Fibroblast of mammary gland (primary cell): ENCODE measurements around the gene ADCYAP1R1.

Experiments
- DNase-seq: peaks from one replicate; pipeline ENCODE4 v3.0.0-alpha.2; 2010; ENCODE audit warnings: low read depth
- H3K4me3 ChIP-seq: 2 replicates; pipeline ENCODE4 v1.5.1; 2011; ENCODE audit warnings: low read depth, mild to moderate bottlenecking, low read length, moderate library complexity; ENCODE audit not compliant: control insufficient read depth
- TF ChIP-seq, protein P1 (sequence below): conservative IDR thresholded peaks from 2 replicates; pipeline ENCODE4 v1.5.1; 2011; ENCODE audit warnings: low read depth, low read length, inconsistent platforms; ENCODE audit not compliant: control insufficient read depth, insufficient read depth

The ADCYAP1R1 gene

DNA sequence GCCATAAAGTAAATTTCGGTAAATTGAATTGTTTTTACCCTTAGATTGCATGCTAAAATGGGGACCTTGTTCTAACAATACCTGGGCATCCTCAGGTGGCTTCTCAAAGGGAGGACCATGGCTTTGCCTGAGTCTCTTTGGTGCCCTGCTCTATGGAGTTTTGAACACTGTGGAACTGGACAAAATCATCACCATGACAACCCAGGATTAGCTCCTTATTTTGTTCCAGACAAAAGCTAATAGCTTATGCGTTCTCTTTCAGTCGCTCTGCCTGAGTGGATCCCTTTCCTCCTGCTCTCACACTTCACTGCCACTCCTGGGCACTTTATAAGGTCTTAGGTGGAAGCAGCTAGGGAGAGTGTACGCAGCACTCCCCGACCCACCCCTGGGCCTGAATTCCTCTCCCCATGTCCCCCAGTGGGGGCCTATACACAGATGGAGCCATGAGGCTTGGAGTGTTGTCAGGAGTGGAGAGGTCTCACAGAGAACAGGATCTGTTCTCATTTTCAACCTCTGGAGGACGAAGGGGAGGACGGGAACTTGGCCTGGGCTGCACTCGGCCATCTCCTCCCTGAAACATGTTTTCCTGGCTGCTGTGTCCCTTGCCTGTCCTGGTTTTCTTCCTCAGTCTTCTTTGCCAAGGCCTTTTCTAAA is 19.0 kb downstream of the ADCYAP1R1 start:
- TF ChIP-seq, protein P1, sequence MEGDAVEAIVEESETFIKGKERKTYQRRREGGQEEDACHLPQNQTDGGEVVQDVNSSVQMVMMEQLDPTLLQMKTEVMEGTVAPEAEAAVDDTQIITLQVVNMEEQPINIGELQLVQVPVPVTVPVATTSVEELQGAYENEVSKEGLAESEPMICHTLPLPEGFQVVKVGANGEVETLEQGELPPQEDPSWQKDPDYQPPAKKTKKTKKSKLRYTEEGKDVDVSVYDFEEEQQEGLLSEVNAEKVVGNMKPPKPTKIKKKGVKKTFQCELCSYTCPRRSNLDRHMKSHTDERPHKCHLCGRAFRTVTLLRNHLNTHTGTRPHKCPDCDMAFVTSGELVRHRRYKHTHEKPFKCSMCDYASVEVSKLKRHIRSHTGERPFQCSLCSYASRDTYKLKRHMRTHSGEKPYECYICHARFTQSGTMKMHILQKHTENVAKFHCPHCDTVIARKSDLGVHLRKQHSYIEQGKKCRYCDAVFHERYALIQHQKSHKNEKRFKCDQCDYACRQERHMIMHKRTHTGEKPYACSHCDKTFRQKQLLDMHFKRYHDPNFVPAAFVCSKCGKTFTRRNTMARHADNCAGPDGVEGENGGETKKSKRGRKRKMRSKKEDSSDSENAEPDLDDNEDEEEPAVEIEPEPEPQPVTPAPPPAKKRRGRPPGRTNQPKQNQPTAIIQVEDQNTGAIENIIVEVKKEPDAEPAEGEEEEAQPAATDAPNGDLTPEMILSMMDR = no peak
- no peak for DNase-seq
- no peak overlapping the region for H3K4me3 ChIP-seq

DNA sequence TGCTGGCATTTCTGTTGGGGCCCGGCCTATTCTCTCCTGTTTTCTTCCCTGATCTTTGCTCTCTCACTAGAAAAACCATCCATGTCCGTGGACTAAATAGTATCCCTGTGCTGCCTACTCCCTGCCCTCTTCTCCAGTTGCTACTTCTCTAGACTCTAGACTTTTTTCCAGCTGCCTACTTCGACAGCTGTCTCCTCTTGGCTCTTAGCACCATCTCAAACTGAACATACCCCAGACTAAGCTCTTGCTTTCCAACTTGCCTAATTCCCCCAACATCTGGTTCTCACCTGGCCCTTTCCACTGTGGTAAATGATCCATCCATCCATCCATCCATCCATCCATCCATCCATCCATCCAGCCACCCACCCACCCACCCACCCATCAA is 19.5 kb downstream of the ADCYAP1R1 start:
- H3K4me3 ChIP-seq = no peak overlapping the region
- no peak for DNase-seq
- TF ChIP-seq, protein P1 = no peak

DNA sequence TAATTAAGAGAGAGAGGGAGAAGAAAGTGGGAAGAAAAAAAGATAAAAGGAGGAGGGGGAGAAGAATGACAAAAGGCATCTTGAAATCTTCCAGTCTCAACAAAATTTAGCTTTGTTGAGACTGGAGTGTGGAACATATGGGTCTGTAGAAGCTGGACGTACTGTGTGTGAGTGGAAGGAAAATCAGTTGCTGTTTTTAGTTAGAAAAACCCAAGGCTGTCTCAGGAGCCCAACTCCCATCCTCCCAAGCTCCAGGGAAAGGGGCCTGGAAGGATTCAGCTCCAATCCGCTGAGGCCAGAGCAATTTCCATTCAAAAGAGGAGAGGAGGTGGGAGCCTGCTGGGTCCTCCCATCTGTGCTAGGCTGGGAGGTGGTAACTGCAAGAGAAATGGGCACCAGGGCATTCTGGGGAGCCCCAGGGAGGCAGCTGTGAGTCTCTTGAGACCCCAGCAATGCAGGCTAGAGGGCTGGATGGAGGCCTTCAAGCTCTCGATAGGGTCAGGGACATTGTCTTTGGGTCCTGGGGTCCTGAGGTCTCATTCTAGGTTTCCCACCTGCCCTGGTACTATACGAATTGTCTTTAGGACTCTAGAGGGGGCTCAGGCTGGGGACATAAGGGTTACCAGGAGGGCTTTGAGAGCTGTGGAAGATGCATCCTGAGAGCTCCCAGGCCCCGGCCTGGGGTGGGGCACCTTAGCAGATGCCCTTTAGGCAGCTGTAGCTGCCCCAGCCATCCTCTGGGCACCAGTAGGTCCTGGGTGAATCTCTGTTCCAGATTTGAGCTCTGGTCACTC is 21.4 kb downstream of the ADCYAP1R1 start:
- no peak for DNase-seq
- TF ChIP-seq, protein P1 = no peak
- no peak overlapping the region for H3K4me3 ChIP-seq

DNA sequence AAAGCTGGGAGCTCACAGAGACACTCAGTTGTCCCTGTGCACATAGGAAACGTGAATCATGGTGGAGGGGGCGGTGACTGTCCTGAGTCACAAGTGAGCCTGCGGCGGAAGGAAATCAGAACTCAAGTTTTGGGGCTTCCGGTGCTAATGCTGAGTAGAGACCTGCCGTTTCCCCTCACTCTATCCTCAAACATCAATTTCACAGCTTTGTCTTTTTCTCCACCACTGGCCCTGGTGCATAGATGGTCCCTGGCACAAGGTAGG is 21.9 kb downstream of the ADCYAP1R1 start:
- TF ChIP-seq, protein P1 = no peak
- DNase-seq = peak; percentile 29
- H3K4me3 ChIP-seq = no peak overlapping the region

DNA sequence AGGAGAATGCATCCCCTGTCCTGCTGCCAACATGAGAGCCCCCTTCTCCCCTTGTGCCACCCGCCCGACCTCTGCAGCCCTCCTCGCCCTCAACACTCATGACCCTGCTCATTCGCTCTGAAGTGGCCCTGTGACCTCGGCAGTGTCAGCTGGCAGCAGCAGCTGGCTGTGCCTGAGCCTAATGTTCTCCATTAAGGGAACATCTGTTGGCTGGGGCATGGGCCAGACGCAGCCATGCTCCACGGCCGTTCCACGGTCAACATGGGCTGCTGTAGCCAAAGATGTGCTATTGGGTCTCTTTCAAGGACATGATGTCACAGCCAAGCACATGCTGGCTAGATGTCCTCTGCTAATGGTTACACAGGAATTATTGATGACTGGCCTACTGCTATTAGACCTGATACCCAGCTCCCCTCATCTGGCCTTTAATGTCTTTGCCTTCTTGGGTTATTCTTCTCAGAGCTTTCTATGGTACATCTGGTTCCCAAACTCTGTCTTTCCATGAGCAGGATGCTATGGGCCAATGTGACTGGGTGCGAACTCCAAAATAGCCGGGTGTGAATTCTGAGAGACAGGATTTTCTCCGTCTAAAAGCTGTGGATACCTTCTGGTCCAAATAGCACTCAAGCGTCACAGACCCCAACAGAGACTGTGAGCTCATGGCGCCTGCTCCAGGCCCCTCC is 22.4 kb downstream of the ADCYAP1R1 start:
- no peak overlapping the region for H3K4me3 ChIP-seq
- DNase-seq = no peak
- TF ChIP-seq, protein P1 = no peak

DNA sequence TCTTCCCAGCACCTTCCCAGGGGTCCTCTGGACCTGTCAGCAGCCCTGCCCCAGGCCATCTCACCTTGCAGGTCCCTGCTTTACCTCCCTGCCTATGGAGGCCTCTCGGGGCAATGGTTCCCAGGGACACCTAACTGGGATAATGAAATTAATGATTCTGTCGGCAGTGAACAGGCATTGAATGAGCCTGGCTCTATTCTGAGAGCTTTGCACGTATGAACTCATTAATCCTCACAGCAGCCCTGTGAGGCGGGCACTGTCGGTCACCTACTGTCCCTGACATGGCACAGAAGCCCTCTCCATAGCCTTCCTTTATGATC is 22.9 kb downstream of the ADCYAP1R1 start:
- H3K4me3 ChIP-seq = no peak overlapping the region
- DNase-seq = no peak
- TF ChIP-seq, protein P1 = no peak
